ENCODE results near the gene FOXG1.

The FOXG1 gene

DNA sequence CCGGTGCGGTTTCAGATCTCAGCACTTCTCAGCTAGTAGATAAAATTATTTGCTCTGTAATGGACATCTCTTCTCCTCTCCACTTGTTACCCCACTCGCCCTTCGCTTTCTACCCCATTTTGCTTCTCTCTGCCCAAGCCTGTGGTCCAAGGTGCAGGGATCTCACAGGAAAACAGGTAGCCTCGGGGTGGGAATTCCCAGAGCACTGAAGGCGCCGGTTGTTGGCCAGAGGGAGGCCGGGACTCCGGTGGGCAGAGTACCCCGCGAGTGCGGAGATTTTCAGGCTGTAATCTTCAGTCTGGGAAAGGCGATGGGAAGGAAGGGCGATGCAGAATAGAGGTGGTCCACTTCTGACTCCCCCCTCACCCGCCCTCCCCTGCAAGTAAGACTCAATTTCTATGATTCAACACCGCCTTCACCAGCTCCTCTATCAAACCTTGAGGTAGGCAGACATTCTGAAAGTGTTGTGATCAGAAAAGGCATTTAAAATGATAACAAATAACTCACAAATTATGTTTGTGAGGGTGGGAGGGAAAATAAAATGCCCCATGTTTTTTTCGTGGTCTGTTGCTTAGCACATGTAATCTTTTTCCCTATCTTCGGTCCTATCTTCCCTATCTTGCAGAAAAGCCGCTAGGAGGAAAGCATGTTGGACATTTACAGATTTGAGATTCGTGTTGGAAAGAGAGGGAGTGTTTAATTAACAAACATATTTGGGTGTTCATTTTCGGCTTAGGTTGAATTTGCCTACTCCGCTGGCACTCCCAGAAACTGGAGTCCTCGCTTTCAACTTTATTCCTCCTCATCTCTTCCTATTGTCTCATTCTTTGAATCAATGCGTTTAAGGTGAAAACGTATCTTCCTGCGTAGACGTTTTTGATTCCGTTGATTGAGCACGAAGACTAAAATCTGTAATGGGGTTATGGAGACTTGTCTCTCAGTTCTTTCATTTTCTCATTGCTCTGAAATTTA lies 8.5 kb downstream of the FOXG1 start:
- FAIRE-seq (no peak), DNase-seq (ENCODE audit: low spot score) (no peak)

DNA sequence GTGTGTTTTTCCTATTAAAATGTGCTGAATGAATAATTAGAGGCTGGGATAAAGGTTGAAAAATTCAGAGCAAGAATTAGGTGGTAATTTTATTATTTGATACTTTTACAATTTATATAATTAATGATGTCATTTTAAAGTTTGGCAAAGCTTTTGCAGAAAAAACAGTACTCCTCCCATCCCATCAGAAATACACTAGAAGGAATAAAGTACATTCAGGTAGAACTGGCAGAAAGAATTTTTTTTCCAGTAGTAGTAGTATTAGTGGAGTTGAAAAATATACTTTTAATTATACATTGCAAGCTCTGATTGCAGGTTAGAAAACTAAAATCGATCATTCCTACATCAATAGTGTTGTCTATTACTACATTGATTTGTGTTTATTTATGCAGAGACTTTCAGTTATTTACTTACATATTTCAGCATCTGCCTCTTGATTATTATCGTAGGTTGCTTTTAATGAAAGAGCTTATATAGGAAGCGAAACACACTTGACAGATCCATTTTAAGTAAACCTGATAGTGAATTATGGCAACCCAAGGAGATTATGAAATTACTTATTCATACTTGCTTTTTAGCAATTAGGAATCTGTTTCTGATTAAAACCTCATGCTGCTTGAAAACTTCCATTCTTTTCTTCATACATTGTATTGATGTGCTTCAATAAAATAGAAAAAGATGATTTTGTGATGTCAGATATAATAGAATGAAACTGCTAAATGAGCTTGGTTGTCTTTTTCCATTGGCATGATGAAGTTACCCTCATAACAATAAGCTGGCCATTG lies 10.1 kb downstream of the FOXG1 start:
- FAIRE-seq (no peak), DNase-seq (ENCODE audit: low spot score) (no peak)

DNA sequence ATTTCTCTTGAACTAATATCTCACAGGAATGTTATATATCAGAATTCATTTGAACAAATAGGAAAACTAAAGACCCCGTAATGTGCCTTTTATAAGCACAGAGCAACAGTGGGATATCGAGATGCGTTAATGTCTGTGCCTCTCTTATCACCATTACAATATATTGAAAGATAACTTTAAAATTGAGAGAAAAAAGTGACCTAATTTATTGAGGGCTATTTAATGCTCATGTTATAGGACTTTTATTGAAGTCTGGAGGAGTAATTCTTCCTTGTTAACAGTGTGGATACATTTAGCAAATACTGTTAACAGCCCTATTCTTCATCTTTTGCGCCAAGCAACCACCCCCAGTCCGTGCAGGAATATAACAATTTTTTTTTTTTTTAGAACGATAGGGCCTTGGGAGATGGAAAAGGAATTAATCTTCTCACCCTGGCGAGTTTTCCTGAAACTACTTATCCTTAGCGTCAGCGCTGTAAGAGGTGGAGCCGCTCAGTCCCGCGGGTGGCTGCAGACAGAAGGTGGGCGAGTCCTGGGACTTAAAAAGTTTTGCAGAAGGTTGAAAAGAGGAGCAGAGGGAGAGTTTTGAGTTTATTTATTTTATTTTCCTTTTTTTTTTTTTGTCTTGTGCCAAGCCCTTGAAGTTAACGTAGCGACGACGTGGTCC lies 11.0 kb downstream of the FOXG1 start:
- DNase-seq (ENCODE audit: low spot score) (no peak), FAIRE-seq (no peak)

DNA sequence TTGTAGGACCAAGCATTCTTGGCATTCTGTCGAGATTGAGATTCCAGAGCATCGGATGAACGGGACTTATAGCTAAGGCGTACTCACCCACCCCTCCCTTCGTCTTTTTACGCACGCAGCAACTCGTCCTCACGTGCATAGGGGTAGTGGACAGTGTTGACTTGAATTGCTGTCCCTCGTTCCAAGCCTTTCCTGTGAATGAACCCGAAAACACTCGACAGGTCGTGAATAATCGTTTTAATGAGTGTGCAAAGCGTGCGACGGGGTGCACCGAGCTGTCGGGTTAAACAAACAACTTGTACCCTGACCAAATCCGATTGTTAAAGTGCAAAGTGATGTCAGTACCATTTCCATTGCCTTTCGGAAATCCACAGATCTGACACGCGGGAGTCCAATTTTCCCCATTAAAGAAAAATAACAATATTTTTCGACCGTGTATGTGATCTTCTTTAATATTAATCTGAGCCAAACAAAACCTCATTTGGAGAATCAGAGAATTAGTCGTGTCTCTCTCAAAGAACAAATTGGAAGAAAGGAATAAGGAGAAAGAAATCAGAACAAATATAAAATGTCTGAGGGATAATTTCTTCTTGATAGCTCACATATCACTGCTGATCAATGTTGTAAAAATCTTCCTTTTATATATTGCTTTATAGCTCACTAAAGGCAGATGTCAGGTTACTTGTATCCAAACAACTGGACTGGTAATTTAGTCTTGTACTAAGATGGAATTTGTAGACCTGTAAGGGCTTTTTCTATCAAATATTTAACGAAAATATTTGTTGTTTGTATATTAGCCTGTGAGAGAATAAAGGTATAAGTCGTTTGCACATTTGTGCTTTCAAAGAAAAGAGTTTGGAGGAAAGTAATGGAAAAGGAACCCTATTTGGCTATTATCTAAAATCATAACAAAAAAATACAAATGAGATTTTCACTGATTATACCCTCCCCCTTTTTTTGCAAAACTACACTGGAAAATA lies 11.8 kb downstream of the FOXG1 start:
- FAIRE-seq (no peak), DNase-seq (ENCODE audit: low spot score) (no peak)

DNA sequence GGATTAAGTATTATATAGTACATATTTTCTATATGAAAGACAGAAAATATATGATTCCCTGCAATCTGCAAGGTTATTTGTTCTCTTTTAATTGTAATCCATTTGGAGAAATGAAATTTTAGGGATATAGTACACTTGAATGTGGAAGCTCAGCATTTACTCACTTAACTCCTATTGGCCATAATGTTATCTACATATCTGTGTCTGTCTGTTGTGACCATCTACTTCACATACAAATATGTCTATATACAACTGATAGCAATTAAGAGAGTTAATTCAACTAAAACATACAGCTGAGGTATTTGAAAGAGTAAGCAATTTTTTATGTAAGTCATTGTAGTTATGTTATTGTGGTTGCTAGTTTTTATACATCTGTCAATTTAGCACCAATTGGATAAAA lies 12.9 kb downstream of the FOXG1 start:
- no peak for DNase-seq (ENCODE audit: low spot score)

DNA sequence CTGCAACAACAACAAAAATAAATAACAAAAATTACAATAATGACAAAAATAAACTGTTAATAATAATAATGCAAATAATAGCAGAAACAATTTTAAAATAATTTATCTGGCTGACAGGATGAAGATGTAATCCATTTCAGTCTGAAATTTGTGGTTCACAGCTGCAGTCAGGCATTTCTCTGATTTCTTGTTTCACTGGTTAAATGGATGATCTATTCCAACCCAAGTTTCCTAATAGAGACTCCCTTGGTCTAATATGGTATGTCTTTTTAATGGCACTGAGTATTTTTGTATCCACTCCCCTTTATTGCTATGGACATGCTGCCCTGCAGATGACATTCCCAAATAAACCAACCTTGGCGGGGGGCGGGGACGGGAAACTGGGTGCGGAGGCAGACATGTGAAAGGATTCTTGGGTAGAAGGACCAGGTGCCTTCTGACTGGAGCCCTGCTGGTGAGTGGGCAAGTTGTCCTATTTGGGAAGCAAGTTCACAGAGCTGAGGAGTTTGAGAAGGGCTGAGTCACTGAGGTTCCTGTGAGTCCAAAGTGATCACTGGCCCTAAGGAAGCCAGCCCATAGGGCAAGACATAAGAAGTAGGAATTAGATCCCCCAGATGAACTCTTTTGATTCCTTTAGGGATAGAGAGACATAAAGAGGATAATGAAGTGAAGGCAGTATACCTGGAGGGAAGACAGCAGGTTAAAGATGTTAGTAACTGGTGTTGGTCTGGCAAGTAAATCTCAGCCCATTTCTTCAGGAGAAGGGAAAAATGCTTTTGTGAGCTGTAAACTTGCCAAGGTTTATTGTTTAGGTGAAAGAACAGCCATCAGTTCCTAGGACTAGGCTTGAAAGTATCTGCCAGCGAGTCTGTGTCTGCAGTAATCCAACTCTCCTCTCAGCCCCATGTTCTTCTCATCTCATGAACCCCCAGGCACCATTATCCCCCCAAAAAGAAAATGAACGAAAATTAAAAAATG lies 14.5 kb downstream of the FOXG1 start:
- FAIRE-seq (no peak), DNase-seq (ENCODE audit: low spot score) (no peak)

More for the DNA sequence above, 12.9 kb downstream of the FOXG1 start:
- no peak for FAIRE-seq

DNA sequence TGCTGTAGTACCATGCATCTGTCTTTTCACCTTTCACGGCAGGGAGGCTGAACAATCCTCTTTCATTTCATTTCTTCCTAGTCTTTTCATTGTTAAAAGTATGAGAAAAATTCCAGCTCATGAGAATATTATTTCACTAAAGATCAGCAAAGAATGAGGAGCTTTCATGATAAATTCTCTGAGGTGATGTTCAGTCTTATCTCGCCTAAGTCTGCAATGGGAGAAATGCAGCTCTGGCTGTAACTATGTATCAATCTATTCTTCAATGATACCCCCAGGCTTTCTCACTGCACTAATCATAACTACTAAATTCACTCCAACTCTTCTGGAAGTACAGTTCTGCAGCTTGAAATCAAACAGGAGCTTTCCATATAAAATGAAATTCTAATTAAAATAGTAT lies 15.7 kb downstream of the FOXG1 start:
- DNase-seq (ENCODE audit: low spot score) (no peak), FAIRE-seq (no peak)

DNA sequence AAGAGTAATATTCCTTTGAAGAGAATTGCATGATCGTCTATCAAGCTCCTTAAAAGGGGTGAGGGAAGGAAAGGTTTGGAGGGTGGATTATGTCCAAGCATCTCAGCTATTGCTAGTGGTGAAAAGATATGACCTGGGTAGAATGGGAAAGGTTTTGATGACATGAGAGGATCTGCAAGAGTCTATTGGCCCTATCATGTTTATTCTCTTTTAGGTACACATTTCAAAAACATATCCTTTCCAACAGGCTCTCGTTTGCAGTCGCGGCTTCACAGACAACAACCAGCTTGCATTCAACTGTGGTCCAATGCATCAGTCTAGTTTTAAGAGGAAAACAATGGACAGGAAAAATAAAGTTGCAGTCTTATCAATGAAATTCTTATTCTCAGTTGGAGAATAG lies 17.1 kb downstream of the FOXG1 start:
- DNase-seq (ENCODE audit: low spot score) (no peak), FAIRE-seq (no peak)

DNA sequence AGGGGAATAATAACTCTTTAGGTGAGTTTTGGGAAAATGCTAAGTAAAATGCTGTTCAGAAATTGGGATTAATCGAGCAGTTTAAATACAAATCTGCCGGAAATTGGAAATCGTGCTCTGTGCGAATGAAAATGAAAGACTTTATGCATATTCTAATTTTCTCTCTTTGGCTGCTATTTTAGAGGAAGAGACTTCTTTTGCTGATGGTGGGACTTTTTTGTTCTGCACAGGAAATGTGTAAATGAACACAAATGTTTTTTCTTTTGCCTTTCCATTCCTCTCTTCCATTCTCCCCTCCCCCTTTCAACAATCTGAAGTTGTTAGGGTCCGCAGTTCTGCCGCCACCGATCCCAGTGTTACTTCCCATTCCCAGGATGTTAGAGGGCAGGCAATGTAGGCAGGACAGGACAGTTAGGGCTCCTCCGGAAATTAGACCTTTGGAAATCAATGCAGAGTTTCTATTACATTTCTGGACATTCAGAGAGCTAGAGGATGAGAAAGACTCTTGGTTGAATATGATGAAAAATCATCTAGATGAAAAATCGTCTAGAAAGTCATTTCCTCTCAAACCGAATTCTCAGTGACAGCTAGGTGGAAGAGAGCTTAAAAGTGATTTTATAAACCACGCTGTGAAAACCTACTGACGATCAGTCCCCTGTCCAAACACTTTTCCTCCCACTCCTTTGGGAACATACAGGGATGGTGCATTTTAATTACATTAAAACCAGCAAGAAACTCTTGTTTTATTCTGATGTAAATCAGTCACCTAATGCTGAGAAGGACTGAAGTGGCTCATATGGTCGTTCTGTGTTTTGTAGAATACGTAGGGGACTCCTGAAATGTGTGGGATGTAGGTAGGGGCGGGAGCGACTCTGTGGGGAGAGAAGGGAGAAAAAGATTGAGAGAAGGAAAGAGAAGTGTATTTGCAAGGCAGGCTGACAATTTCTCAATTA lies 17.8 kb downstream of the FOXG1 start:
- no peak for FAIRE-seq
- DNase-seq (ENCODE audit: low spot score) = no peak

DNA sequence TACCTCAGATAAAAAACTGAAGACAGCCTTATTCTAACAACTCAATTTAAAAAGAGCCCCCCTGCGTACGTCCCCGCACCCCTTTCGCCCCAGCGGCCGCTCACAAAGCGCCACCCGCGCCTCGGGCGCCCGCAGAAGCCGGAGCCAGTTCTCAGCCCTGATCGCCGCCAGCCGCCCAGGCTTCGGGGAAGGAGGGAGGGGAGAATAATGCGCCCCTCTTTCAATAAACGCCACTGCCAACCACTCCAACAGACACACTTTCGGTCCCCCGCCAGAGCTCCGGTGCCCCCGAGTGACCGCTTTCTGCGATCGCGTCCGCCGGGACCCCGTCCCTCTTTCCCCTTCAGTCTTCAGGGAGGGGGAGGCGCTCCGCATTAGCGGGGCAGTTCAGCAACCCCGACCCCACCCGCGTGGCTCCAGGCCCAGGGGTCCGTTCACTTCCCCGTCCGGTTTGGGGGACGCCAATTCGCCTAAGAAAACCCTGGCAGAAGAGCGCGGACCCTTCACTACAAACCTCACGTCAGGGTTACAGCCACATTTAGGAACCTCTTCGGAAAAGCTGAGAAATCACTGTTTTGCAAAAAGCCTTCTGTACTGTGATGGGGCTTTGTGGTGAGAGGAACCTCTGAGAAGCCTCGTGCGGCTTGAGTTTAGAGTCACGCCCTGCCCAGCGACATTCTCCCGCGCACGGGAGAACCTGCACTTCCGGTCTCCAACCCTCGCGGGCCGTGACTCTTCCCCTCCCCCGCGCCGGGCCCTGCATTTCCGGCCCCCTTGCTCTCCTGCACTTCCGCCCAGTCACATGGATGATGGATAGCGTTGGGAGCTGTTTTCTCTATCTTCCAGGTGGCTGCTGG lies 18.7 kb downstream of the FOXG1 start:
- FAIRE-seq (no peak), DNase-seq (ENCODE audit: low spot score) (peak; percentile 85)

DNA sequence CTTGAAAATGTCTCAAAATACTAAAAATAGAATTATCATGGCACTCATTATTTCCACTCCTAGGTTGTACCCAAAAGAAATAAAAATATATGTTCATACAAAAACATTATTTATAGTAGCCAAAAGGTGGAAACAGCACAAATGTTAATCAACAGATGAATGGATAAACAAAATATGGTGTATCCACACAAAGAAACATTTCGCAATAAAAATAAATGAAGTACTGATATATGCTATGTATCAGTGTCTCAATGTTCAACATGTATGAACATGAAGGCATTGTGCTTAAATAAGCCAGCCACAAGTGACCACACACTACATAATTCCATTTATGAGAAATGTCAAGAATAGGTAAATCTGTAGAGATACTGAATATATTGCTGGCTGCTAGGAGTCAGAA lies 40.9 kb downstream of the FOXG1 start:
- no peak for DNase-seq (ENCODE audit: low spot score)
- FAIRE-seq = no peak

DNA sequence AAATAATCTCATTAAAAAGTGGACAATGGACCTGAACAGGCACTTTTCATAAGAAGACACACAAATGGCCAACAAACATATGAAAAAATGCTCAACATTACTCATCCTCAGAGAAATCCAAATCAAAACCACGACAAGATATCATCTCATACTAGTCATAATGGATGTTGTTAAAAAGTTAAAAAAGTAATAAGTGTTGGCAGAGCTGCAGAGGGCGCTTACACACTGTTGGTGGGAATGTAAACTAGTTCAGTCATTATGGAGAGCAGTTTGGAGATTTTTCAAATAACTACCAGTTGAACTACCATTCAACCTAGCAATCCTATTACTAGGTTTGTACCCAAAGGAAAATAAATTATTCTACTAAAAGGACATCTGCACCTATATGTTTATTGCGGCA lies 47.2 kb downstream of the FOXG1 start:
- FAIRE-seq = no peak
- no peak for DNase-seq (ENCODE audit: low spot score)

Data from urothelium cell line (cell line).